Right lobe of liver (tissue), 6 donors: Measurements from ENCODE around the gene PHACTR2. TPM values are rescaled to one million over a fixed set of nuclear protein-coding genes. Genes with fewer than 3 reads are reported as not detected.

Experiments
- ATAC-seq, 4 donors: fragments of 200-7000 bp; cut with Tn5 transposase; one replicate each; pipeline ENCODE4 v1.9.1; 2020; ENCODE audit warnings: mild to moderate bottlenecking in 4 of 4, moderate library complexity in 4 of 4
- DNase-seq, 3 donors: peaks; one replicate each; pipeline ENCODE4 v3.0.0-alpha.2; 2020
- H3K27ac ChIP-seq, 3 donors: fragments of 200-600 bp; one replicate each; pipeline ENCODE4 v1.8.0; 2022
- H3K27me3 ChIP-seq, 2 donors: fragments of 200-600 bp; one replicate each; pipeline ENCODE4 v1.8.0; 2022
- H3K36me3 ChIP-seq, 4 donors: fragments of 200-600 bp; sonication (generic) in 1 of 4; one replicate each; pipeline versions ENCODE4 v1.5.1 to v1.8.0; 2017 to 2022; ENCODE audit warnings: control low read depth in 1 of 4
- H3K4me1 ChIP-seq, 4 donors: fragments of 200-600 bp; sonication (generic) in 1 of 4; one replicate each; pipeline versions ENCODE4 v1.5.1 to v1.8.0; 2017 to 2022; ENCODE audit warnings: control low read depth in 1 of 4
- H3K4me3 ChIP-seq, 3 donors: fragments of 200-600 bp; one replicate each; pipeline ENCODE4 v1.8.0; 2022
- H3K9me3 ChIP-seq, 4 donors: fragments of 200-600 bp; sonication (generic) in 1 of 4; one replicate each; pipeline versions ENCODE4 v1.5.1 to v1.8.0; 2017 to 2022; ENCODE audit warnings: control low read depth in 1 of 4
- POLR2A ChIP-seq: fragments of 450-650 bp; IDR thresholded peaks from one replicate; pipeline ENCODE4 v1.6.1; 2017; ENCODE audit warnings: antibody characterized with exemption, mild to moderate bottlenecking
- WGBS: methylation state at CpG from one replicate; pipeline ENCODE4 v1.1.6; 2018; ENCODE audit warnings: low coverage, low lambda C conversion rate; ENCODE audit not compliant: insufficient coverage; ENCODE audit errors: missing lambda C conversion rate; 5-methylcytosine and 5-hydroxymethylcytosine counted together
- intact Hi-C, 2 donors: fragments of 100-400 bp; cut with DNase I; formaldehyde crosslinking; loops; one replicate each; pipeline versions ENCODE4 v1.11.2 to v1.14.1; 2022
- total RNA-seq, 6 experiments: library from RNA; depleted of rRNA in 2 of 6; stranded (reverse); fragments of >200 nt in 2 of 6; fragmentation: NEBNext Ultra II Directional in 3 of 6; extraction: Animal tissue kit (Norgen Biotek cat#: 25700) in 3 of 6; gene quantifications; one replicate each; pipeline versions ENCODE4 v1.1.0 to v1.2.4, GENCODE V29; 2016 to 2023
- TF ChIP-seq, protein P1 (sequence below), 4 donors: fragments of 200-600 bp in 3 of 4; fragments of 450-650 bp in 1 of 4; IDR thresholded peaks; one replicate each; pipeline versions ENCODE4 v1.5.1 to v1.8.0; 2016 to 2022; ENCODE audit warnings: antibody characterized with exemption in 4 of 4, mild to moderate bottlenecking in 2 of 4
- donor health status: DM: no; HTN: yes; CAD: no.
- donor health status: DM: no; HTN: no; CAD: no.
- donor health status: DM: no; HTN: no; CAD: no.
- donor health status: DM: no; HTN: yes; CAD: no.
- donor health status: DM: no; HTN: yes; CAD: no.

PHACTR2 gene
- total RNA-seq, 6 experiments from 2014 or later = 14.0 to 62.7 (median 20.9) TPM

DNA sequence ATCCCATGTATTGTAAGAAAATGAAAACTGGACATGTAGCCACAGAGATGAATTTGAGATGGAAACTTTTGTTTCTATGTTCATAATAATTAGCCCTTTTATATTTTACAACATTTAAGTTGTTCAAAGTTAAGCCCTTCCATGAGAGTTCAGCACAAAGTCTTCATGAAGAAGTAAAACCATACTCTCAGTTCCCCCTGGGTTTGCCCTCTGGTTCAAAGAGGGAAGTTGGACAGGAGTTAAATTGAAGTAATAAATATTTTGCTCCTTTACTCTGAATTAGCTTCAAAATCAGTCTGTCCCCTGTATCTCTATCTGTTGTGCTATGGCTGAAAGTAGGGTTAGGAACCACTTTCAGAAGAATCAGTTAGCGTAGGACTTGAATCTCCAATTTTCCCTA lies 31.1 kb downstream of the PHACTR2 start:
- DNase-seq (no peak), ATAC-seq (peak in 2 of 4 donors; percentile 24 to 55)
- H3K27me3 ChIP-seq = no peaks in the 10 kb centered on the region
- intact Hi-C loops = no loop called here
- H3K4me1 ChIP-seq = no peaks in the 10 kb centered on the region
- TF ChIP-seq POLR2A = no peak
- TF ChIP-seq, protein P1, sequence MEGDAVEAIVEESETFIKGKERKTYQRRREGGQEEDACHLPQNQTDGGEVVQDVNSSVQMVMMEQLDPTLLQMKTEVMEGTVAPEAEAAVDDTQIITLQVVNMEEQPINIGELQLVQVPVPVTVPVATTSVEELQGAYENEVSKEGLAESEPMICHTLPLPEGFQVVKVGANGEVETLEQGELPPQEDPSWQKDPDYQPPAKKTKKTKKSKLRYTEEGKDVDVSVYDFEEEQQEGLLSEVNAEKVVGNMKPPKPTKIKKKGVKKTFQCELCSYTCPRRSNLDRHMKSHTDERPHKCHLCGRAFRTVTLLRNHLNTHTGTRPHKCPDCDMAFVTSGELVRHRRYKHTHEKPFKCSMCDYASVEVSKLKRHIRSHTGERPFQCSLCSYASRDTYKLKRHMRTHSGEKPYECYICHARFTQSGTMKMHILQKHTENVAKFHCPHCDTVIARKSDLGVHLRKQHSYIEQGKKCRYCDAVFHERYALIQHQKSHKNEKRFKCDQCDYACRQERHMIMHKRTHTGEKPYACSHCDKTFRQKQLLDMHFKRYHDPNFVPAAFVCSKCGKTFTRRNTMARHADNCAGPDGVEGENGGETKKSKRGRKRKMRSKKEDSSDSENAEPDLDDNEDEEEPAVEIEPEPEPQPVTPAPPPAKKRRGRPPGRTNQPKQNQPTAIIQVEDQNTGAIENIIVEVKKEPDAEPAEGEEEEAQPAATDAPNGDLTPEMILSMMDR (IDR thresholded peaks at IDR 0.05) = no peak
- WGBS = 100% methylated on average over 1 of the region's 1 CpG
- no peak overlapping the region for H3K4me3 ChIP-seq
- no peak overlapping the region for H3K27ac ChIP-seq
- no peaks in the 10 kb centered on the region for H3K9me3 ChIP-seq
- no peaks in the 10 kb centered on the region for H3K36me3 ChIP-seq

DNA sequence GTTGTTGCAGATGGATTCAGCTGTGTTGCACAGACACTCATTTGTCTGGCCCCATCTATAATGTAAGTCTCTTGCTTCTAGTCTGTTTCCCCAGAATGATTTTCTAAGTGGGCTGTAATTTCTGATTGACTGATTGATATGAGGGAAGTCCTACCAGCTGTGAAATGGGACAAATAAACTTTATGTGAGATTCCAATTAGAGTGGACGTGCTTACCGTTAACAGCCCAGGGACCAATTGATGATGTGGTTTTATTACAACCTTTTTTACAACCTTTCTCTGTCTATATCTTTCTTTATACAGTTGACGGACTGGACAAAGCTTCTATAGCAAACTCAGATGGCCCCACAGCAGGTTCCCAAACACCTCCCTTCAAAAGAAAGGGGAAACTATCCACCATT lies 33.9 kb downstream of the PHACTR2 start:
- ATAC-seq = no peak
- 89% methylated on average over 3 of the region's 3 CpGs for WGBS
- Histone ChIP-seq H3K4me3 (no peak overlapping the region), H3K27ac (no peak overlapping the region), H3K9me3 (no peaks in the 10 kb centered on the region), H3K36me3 (no peaks in the 10 kb centered on the region), H3K4me1 (no peaks in the 10 kb centered on the region), H3K27me3 (no peaks in the 10 kb centered on the region)
- intact Hi-C loops = no loop called here
- TF ChIP-seq, protein P1 (IDR thresholded peaks at IDR 0.05) = no peak
- no peak for TF ChIP-seq POLR2A
- DNase-seq = no peak

DNA sequence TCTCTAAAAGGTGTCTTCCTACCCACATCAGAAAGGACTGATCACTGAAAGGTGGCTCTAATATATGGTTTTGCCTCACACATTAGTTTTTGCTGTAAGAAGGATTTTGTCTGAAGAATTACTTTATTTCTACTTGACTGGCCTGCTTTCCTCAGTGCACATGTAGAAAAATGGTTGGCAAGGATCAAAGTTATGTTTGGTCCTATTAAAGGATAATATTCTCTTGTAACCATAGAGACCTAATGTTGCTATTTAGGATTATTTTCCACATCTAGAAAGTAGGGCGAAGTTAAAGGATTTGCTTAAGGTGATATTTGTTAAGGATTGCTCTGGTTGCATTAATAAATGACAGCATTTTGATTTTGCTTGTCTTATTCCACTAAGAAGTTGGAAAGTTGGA lies 40.7 kb downstream of the PHACTR2 start:
- Histone ChIP-seq H3K4me1 (no peaks in the 10 kb centered on the region), H3K27me3 (no peaks in the 10 kb centered on the region), H3K27ac (no peak overlapping the region), H3K4me3 (no peak overlapping the region), H3K9me3 (no peaks in the 10 kb centered on the region), H3K36me3 (no peaks in the 10 kb centered on the region)
- no peak for TF ChIP-seq POLR2A
- TF ChIP-seq, protein P1 (IDR thresholded peaks at IDR 0.05) = no peak
- intact Hi-C loops = no loop called here
- 85% methylated on average over 1 of the region's 1 CpG for WGBS
- no peak for DNase-seq
- ATAC-seq = no peak

DNA sequence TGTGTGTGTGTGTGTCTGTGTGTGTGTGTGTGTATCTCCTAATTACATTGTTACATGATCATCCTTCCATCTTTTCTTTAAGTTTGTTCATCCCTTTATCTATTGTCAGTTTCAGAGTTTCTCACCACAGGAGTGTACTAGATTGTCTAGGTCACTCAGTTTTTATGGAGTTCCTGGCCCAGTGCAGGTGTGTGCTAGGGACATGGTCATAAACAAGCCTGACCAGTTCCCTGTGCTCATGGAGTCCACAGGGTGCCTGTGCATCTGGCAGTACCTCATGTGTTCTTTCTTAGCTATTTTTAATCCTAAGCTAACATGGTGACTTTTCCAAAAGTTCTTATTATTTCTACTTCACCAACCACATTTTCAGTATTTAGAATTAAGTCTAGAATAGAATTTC lies 43.9 kb downstream of the PHACTR2 start:
- H3K36me3 ChIP-seq = no peaks in the 10 kb centered on the region
- no peaks in the 10 kb centered on the region for H3K4me1 ChIP-seq
- no peaks in the 10 kb centered on the region for H3K27me3 ChIP-seq
- DNase-seq (no peak), ATAC-seq (no peak)
- TF ChIP-seq, protein P1 (IDR thresholded peaks at IDR 0.05) = no peak
- no peak for TF ChIP-seq POLR2A
- H3K4me3 ChIP-seq = no peak overlapping the region
- intact Hi-C loops = no loop called here
- no peaks in the 10 kb centered on the region for H3K9me3 ChIP-seq
- H3K27ac ChIP-seq = no peak overlapping the region

DNA sequence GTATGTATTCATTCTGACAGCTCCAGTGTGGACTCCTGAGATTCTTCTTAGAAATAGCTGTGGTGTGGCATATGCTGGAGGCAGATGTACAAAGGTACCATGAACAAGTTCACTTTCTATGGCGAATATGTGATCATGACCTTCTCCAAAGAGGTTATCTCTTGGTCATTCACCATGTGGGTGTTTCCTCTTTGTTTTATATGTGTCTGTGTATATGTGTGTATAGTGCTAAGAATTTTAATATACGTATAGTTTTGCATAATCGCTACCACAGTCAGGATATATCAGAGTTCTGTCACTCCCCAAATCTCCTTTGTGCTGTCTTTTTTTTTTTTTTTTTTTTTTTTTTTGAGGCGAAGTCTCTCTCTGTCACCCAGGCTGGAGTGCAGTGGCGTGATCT lies 47.1 kb downstream of the PHACTR2 start:
- Histone ChIP-seq H3K4me1 (no peaks in the 10 kb centered on the region), H3K9me3 (no peaks in the 10 kb centered on the region), H3K36me3 (no peaks in the 10 kb centered on the region), H3K4me3 (no peak overlapping the region), H3K27ac (no peak overlapping the region), H3K27me3 (no peaks in the 10 kb centered on the region)
- 94% methylated on average over 3 of the region's 5 CpGs for WGBS
- TF ChIP-seq POLR2A = no peak
- TF ChIP-seq, protein P1 (IDR thresholded peaks at IDR 0.05) = no peak
- intact Hi-C loops = no loop called here
- ATAC-seq = no peak
- DNase-seq = no peak
